Retinal pigment epithelial cell (primary cell): ENCODE measurements around the gene DAAM2.
A peak's percentile ranks its signal among the peaks of the same experiment; 100 is the strongest.

Experiments
- DNase-seq: peaks from one replicate; pipeline ENCODE4 v3.0.0-alpha.2; 2010; ENCODE audit warnings: low read depth
- H3K4me3 ChIP-seq: 2 replicates; pipeline ENCODE4 v1.5.1; 2011; ENCODE audit warnings: mild to moderate bottlenecking, low read length, control low read depth, moderate library complexity
- CTCF ChIP-seq: conservative IDR thresholded peaks from 2 replicates; pipeline ENCODE4 v1.5.1; 2011; ENCODE audit warnings: low read depth, low read length, control low read depth, inconsistent platforms

Gene DAAM2

GRCh38 chr6:39880594-39880993 lies 88.4 kb downstream of the DAAM2 start:
- no peak for TF ChIP-seq CTCF
- no peak for DNase-seq
- no peak overlapping the region for H3K4me3 ChIP-seq

DNA sequence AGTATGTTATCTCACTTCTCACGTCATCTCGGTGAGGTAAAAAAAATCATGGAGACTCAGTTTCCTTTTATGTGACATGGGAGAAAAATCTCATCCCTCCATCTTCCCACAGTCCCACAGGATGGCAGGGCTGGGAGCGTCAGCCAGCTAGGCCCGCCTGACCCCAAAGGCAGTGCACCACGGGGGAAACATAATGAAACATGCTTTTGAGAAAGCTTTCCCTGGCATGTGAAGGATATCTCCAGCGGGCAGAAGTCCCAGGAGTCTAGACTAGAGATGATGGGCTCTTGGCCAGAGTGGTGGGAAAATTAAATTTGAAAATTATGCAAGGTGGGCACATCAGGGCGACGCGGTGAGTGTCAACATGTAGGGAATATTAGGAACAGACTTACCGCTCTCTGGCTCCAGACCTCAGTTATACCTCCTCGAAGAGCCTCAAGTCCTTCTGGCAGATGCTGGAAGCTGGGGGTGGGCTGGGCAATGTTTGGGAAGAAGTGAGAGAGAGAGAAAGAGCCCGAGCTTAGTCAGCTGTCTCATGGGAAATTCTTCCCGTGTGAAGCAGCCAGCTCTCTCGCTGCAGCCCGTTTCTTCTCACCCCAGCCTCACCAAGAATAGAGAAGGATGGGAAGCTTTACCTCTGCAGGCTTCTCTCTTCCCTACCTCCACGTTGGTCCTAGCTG lies 89.8 kb downstream of the DAAM2 start:
- DNase-seq: no peak
- no peak for TF ChIP-seq CTCF
- no peak overlapping the region for H3K4me3 ChIP-seq

DNA sequence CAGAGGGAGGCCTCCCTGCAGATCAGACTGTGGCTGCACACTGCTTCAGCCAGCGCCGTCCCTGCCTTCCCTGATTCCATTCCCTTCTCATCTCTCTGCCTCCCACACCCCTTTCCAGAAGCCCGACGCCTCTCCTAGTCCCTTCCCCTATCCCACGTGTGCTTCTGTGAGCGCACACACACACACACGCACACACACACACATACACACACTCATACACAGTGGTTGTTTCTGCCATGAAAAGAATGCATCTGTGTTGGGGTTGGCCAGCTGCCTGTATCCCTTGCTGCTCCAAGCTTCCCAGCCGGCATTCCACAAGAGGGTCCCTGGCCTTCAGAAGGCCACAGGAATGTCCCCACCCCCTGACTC lies 90.3 kb downstream of the DAAM2 start:
- DNase-seq: peak; percentile 90
- no peak for TF ChIP-seq CTCF
- no peak overlapping the region for H3K4me3 ChIP-seq

- no peak overlapping the region for H3K4me3 ChIP-seq
- DNase-seq: no peak
- TF ChIP-seq CTCF: no peak
Measured at GRCh38 chr6:39884696-39885095, 92.5 kb downstream of the DAAM2 start.

- no peak for DNase-seq
- H3K4me3 ChIP-seq: no peak overlapping the region
- no peak for TF ChIP-seq CTCF
Measured at GRCh38 chr6:39885691-39886090, 93.5 kb downstream of the DAAM2 start.

DNA sequence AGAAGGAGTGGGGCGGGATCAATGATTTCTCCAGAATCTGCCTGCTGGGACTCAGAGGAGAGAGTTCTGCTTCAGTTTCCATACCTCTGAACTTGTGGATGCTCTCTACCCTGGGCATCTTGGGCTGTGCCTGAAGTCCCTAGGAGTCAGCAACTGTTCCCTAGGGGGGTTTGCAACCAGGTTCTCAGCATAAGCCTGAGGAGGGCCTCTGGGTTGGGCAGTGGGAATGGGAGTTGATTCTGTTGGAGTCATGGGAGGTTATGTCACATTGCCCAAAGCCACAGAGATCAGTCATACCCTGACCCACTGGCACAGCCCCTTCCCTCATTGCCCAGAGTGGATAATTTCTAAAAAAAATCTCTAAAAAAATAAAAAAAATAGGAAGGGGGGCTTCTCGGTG lies 94.7 kb downstream of the DAAM2 start:
- H3K4me3 ChIP-seq: no peak overlapping the region
- TF ChIP-seq CTCF: no peak
- DNase-seq: no peak

- DNase-seq: peak; percentile 89
- TF ChIP-seq CTCF: no peak
Measured at GRCh38 chr6:39887692-39888450, 95.7 kb downstream of the DAAM2 start.

More at GRCh38 chr6:39887692-39888450, 95.7 kb downstream of the DAAM2 start:
- no peak overlapping the region for H3K4me3 ChIP-seq
